ENCODE results near the gene TRMT5. TPM values are rescaled to one million over a fixed set of nuclear protein-coding genes. Genes with fewer than 3 reads are reported as not detected.

TRMT5 gene
- total RNA-seq, 2 donors from 2014 or later, result 8.8 to 10.0 TPM

GRCh38 chr14:60951776-60952435 lies 29.0 kb downstream of the TRMT5 start:
- Histone ChIP-seq H3K4me1 (no peaks in the 10 kb centered on the region), H3K27me3 (no peaks in the 10 kb centered on the region), H3K27ac (no peak overlapping the region), H3K36me3 (no peaks in the 10 kb centered on the region), H3K9ac (ENCODE audit: low read depth in 2 of 2, low read length in 2 of 2) (no peak overlapping the region), H3K9me3 (no peaks in the 10 kb centered on the region), H3K4me3 (no peak overlapping the region)
- TF ChIP-seq CTCF (IDR thresholded peaks at IDR 0.05), result no peak
- no peak for DNase-seq
- intact Hi-C loops (cut with DNase I), result no loop called here

- H3K27me3 ChIP-seq, result no peaks in the 10 kb centered on the region
- H3K9ac ChIP-seq (ENCODE audit: low read depth in 2 of 2, low read length in 2 of 2), result no peak overlapping the region
- H3K4me1 ChIP-seq, result no peaks in the 10 kb centered on the region
- intact Hi-C loops (cut with DNase I), result no loop called here
- no peak overlapping the region for H3K4me3 ChIP-seq
- no peak overlapping the region for H3K27ac ChIP-seq
- no peaks in the 10 kb centered on the region for H3K36me3 ChIP-seq
- DNase-seq, result no peak
- TF ChIP-seq CTCF (IDR thresholded peaks at IDR 0.05), result no peak
- H3K9me3 ChIP-seq, result no peaks in the 10 kb centered on the region
Measured at GRCh38 chr14:60946773-60947172, 34.1 kb downstream of the TRMT5 start.

GRCh38 chr14:60945984-60946383 lies 34.9 kb downstream of the TRMT5 start:
- Histone ChIP-seq H3K9me3 (no peaks in the 10 kb centered on the region), H3K27ac (no peak overlapping the region), H3K9ac (ENCODE audit: low read depth in 2 of 2, low read length in 2 of 2) (no peak overlapping the region), H3K36me3 (no peaks in the 10 kb centered on the region), H3K4me3 (no peak overlapping the region), H3K4me1 (no peaks in the 10 kb centered on the region), H3K27me3 (no peaks in the 10 kb centered on the region)
- no peak for DNase-seq
- intact Hi-C loops (cut with DNase I), result no loop called here
- TF ChIP-seq CTCF (IDR thresholded peaks at IDR 0.05), result no peak

GRCh38 chr14:60944204-60944603 lies 36.7 kb downstream of the TRMT5 start:
- TF ChIP-seq CTCF (IDR thresholded peaks at IDR 0.05), result no peak
- H3K36me3 ChIP-seq, result no peaks in the 10 kb centered on the region
- no peaks in the 10 kb centered on the region for H3K27me3 ChIP-seq
- no peak for DNase-seq
- intact Hi-C loops (cut with DNase I), result no loop called here
- no peak overlapping the region for H3K27ac ChIP-seq
- H3K4me3 ChIP-seq, result no peak overlapping the region
- no peaks in the 10 kb centered on the region for H3K9me3 ChIP-seq
- no peaks in the 10 kb centered on the region for H3K4me1 ChIP-seq
- no peak overlapping the region for H3K9ac ChIP-seq (ENCODE audit: low read depth in 2 of 2, low read length in 2 of 2)

- intact Hi-C loops (cut with DNase I), result no loop called here
- H3K36me3 ChIP-seq, result no peaks in the 10 kb centered on the region
- H3K27me3 ChIP-seq, result no peaks in the 10 kb centered on the region
- H3K4me1 ChIP-seq, result no peaks in the 10 kb centered on the region
- no peak overlapping the region for H3K27ac ChIP-seq
- no peak overlapping the region for H3K9ac ChIP-seq (ENCODE audit: low read depth in 2 of 2, low read length in 2 of 2)
- no peak overlapping the region for H3K4me3 ChIP-seq
- DNase-seq, result no peak
- H3K9me3 ChIP-seq, result no peaks in the 10 kb centered on the region
- TF ChIP-seq CTCF (IDR thresholded peaks at IDR 0.05), result no peak
Measured at GRCh38 chr14:60943637-60944032, 37.2 kb downstream of the TRMT5 start.
